GM18907 (cell line): ENCODE measurements around the gene C9orf50.
A peak's percentile ranks its signal among the peaks of the same experiment; 100 is the strongest.
"Not testable (repeated sequence)": the region's sequence is repeated elsewhere in the genome, so short reads cannot be mapped to it uniquely, and the experiment has no call there.

Experiments
- ATAC-seq: cut with Tn5 transposase; IDR thresholded peaks from one replicate; pipeline ENCODE4 v1.9.1; 2021; ENCODE audit warnings: mild to moderate bottlenecking, moderate library complexity; ENCODE audit not compliant: unreplicated experiment

The C9orf50 gene

DNA sequence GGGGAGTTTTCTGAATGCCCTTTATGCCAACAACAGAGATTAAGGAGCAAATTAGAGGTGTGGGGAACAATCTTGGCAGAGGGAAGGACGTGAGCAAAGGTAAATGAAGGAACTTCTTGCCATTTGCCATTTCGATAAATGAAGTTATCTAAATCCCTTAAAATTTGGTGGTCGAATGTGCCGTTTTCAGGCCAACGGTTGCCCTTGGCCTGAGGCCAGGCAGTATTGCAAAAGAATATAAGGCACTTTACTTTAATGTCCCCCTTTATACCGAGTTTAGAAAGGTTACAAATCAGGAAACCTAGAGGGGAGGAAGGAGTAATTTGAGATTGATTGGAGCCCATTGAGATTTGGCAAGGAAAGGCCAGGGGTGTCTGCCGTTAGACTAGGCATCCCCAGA is 26.3 kb downstream of the C9orf50 start:
- no peak for ATAC-seq

DNA sequence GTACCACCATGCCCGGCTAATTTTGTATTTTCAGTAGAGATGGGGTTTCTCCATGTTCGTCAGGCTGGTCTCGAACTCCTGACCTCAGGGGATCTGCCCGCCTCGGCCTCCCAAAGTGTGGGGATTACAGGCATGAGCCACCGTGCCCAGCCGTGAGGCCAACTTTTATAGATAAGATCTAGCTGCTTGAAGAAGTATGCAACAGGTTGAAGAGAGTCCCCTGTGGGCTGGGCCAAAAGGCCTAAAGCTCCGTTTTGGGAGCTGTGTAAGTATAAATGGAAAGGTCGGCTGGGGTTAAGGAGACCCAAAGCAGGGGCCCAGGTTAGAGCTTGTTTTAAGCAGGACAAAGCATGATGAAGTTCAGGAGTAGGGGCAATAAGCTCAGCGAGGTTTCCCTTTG is 28.1 kb downstream of the C9orf50 start:
- ATAC-seq, result not testable (repeated sequence)

DNA sequence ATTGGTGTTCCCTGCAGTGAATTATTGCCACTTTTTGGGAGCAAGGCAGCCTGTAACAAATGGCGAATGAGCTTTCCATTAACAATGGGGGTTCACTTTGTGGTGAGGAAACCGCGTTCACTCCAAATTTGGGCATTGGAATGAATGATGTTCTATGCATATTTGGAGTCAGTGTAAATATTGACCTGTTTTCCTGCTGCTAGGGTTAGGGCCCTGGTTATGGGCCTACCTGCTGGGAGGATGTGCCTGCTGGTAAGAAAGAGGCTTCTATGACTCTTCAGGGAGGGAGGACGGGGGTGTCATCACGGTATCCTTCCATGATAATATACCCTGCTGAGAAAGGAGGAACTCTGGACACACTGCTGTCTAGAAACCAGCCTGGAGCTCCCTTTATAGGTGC is 29.0 kb downstream of the C9orf50 start:
- ATAC-seq, result no peak

DNA sequence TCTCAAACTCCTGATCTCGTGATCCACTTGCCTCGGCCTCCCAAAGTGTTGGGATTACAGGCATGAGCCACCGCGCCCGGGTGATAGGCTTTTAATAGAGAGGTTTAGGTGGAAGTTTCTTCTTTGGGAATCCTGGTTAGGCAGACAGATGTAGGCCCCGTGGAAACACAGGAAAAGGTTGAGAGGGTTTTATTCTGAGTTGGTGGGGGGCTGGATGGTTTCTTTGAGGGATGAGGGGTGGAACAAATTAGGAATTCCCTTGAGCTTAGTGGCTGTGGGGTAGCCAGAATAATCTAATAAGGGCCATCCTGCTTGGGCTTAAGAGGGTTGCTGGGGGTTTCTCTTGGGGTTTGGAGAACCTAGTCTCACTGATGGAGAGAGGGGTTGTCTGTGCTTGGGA is 30.4 kb downstream of the C9orf50 start:
- no peak for ATAC-seq

DNA sequence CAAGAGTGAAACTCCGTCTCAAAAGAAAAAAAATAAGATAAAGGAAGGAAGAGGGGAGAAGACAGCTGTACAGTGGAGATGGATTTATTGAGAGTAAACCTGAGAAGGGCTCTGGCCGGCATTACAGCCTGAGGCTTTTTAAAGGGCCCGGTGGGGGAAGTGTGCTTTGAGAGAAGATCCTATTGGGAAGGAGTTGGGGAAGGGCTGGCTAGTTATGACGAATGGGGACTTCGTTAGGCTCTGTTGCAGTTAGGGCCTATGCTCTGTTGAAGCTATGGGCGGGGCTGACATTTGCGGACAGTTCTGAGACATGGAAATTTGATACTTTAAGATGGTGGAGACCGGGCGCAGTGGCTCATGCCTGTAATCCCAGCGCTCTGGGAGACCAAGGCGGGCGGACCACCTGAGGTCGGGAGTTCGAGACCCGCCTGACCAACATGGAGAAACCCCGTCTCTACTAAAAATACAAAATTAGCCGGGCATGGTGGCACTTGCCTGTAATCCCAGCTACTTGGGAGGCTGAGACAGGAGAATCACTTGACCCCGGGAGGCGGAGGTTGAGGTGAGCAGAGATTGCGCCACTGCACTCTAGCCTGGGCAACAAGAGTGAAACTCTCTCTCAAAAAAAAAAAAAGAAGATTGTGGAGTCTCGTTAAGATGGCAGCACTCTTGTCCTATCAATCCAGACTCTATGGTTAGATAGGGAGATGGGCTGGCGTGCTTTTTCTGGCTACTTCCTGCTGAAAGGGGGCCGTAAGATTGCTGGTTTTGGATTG is 33.2 kb downstream of the C9orf50 start:
- no peak for ATAC-seq

DNA sequence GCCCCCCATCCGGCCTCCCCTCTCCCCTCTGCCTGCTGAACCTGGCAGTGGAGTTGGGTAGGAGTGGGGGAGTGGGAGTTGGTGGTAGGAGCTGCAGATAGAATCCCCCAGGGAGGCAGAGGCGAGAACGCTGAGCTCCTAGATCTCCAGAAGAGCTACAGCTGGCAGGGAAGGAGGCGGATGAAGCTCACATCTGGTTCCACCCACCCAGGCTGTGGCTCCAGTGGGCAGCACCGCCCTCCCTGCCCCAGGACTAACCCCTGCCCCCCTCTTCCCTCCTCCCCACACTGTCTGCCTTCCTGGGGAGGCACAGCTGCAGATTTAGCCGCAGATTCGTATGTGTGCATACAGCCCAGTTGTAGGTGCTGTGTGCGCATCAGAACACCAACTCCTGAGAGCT is 34.2 kb downstream of the C9orf50 start:
- no peak for ATAC-seq

DNA sequence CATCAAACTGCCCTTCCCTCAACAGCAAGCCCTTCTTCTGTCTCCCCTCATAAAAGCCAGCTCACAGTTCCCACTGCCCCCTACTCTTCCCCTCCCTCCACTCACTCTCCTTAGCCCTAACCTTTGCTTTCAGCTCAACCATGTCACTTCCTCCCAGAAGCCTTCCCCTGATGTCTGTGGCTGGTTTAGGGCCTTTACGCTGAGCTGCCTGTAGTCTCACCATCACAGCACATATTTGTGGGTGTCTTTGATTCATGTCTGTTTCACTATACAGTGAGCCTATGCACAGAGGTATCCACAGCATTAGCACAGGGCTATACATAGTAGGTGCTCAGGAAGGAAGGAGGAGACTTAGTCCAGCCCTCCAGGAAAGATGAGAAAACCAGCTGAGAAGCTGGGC is 34.7 kb downstream of the C9orf50 start:
- no peak for ATAC-seq

DNA sequence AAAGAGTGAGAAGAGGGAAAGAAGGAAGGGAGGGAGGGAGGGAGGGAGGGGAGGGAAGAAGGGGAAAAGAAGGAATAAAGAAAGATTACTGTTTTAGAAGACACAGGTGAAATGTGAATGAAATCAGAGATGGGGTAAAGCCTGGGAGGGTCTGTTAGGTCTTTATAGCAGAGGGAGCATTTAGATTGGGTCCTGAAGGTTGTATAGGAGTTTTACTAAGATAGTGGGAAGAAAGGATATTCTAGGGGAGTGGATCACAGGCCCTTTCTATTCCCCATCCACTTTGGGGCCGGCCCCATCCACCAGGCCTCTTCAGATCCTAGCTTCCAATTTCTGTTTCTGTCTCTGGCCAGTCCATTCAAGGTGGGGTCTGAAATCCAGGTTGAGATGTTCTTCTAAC is 35.5 kb downstream of the C9orf50 start:
- no peak for ATAC-seq

DNA sequence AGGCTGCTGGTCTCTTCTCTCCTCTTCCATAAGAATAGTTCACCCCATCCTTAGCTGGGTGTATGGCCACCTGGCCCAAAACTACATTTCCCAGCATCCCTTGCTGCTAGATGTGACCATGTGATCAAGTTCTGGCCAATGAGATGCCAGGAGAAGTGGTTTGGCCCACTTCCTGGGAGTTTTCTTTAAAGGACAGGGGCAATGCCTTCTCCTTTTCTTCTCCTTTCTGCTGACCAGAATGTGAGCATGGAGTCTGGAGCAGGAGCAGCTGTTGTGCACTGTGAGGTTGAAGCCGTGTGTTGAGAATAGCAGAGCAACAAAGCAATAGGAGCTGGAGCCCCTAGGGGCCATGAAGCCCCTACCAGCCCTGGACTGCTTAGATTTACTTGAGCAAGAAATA is 36.8 kb downstream of the C9orf50 start:
- ATAC-seq, result peak; percentile 47

DNA sequence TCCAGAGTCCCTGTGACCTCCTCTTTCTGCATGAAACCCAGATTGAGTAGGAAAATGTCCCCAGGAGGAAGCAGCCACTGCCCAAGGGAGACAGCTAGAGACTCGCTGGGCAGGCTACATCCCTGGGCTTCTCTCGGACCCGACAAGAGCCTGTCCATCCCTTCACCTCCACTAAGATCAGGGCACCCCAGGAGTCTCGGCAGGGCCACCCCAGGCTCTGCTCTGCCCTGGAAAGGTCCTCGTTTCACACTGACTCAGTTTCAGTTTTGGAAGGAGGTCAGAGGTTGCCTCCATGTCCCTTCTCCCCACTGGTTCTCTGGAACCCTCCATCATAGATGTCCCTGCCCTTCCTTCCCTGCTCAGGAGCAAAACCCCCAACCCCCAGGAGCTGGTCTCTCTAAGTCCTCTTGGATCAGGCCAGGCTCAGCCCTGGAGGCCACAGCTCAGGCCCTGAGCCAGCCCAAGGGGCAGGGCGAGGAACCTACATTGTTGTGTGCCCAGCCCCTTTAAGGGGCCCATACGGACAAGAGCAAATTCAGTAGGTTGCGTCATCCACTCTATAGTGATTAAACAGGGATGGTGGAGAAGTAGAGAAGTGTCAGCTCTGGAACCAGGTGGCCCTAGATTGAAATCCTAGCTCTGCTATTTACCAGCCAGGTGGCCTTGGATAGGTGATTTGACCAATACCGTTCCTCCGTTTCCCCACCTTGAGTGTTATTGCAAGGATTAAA is 37.4 kb downstream of the C9orf50 start:
- no peak for ATAC-seq

DNA sequence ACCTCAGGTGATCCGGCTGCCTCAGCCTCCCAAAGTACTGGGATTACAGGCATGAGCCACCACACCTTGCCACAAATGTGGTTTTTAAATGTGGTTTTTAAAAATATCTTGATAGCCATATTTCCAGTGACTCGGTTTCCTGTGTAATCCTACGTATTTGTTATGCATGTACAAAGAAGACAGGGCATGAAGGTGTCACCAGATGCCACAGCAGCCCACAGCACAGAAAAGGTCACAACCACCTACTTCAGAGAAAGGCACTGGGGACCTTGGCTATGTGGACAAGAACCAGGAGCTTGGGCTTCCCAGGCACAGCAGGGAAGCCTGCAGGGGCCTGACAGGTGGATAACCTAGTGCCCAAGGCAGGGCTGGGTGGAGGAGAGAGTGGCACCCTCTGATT is 38.0 kb downstream of the C9orf50 start:
- no peak for ATAC-seq

DNA sequence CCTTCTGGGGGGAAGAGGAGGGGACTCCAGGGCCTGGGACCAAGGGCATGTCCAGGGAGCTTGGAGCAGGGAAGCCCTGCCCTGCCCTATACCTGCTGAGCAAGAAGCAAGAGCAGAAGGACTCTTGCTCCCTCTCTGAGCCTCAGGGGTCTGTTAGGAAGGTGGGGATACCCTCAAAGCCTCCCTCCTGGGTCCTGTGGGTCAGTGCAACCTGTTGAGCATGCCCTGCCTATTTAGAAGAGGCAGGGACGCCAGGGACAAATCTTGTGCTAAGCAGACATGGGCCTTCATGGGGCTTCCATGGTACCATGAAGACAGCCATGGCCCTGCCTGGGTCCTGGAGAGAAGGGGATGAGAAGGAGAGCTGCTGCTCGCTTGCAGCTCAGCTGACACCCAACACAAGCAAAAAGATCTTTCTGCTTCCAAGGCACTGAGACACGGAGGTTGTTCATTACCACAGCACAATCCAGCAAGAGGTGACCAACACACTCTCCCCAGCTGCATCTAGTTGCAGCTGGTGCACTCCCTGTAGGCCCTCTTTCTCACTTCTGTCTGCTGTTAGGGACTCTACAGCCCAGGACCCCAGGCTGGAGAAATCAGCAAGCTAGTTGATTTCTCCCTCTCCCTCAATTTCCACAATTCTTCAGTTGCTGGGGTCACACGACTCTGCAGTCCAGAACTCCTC is 39.3 kb downstream of the C9orf50 start:
- no peak for ATAC-seq

DNA sequence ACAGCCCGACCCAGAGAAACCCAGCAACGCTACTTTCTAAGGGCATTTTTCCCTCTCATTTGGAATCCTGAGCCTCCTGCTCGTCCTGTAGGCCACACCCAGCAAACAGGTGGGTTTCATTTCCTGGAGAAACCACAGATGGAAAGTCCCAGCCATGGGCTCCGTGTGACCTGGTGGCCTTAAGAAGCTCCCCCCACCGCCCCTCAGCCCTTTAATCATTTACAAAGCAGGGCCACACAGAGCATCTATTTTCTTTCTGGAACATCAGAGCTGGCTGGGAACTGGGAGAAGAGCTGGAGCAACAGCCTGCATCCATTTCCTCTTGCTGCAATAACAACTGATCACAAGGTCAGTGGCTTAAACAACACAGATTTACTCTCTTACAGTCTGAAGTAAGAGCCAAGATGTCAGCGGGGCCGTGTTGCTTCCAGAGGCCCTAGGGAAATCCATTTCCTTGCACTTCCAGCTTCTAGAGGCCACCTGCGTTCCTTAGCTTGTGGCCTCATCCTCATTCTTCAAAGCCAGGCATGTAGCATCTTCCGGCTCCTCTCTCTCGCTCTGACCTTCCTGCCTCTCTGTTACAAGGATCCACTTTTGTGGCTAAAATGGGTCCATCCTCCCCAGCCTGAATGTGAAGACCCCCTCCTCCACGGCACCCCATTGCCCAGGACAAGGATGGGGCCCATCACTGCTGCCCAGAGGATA is 40.5 kb downstream of the C9orf50 start:
- peak; percentile 52 for ATAC-seq

DNA sequence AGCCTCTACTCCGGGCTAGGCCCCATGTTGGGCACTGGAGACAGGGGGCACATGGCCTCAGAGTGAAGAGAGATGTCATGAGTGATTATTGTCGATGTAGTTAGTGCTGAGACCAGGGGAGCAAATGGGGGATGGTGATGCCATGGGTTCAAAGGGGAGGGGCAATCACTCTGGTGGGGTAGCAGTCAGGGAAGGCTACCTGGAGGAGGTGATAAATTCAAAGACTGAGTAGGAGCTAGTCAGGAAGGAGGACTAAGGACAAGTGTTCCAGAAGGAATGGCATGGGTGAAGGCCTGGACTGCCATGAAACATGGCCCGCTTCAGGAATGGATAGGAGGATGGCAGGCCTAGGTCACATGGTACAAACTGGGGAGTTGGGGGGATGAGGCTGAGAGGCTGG is 41.6 kb downstream of the C9orf50 start:
- ATAC-seq, result no peak

DNA sequence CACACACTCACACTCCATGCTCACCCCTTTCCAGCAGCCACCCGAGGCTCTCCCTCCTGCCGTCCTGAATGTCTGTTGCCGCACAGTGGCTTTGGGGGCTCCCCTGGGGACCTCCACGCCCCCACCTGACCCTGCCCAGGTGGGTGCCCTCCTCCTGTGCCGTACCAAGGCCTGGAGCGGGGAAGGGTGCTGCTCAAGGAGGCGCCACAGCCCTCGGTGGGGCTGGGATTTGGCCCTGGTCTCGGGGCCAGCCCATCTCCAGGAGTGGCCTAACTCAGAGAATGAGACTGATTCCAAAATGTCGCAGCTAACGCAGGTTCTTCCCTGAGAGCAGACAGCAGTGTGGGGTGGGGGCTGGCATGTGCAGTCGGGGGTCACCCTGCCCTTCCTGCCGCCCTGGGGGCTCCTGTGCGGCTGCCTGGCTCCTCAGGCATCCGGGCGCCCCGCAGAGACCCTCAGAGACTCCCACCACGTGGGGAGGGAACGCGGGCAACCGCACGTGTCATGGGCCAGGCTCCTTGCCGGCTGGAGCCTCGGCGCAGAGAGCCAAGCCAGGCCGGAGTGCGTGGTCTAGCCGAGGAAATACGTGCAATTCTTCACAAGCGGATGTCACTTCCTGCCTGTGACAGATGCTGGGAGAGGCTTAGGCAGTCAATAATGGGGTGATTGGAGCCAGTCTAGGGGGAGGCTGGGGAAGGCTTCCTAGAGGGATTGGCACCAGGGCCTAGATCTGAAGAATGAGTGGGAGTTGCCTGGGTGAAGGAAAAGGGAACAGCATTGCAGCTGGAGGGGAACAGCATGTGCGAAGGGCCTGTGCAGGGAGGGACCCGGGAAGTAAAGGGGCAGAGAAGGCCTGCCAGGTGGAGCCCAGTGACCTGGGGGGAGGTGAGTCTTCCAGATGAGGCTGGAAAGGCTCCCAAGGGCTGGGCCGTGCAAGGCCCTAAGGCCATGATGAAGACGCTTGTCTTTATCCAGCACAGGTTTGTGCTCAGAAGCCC is 44.1 kb downstream of the C9orf50 start:
- no peak for ATAC-seq

DNA sequence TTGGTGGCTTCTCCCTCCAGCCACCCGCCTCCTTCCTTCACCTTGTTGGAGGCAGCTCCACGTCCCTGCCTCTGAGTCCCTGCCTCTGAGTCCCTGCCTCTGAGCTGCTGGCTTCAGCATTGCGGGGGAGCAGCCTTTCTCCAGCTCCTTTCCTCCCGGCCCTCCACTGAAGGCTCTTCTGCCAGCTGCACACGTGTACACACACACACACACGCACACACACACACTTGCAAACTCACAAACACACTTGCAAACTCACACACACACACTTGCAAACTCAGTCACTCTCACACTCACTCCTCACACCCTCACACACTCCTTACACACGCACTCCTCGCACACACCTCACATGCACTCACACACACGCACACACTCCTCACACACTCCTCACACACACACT is 45.1 kb downstream of the C9orf50 start:
- no peak for ATAC-seq

DNA sequence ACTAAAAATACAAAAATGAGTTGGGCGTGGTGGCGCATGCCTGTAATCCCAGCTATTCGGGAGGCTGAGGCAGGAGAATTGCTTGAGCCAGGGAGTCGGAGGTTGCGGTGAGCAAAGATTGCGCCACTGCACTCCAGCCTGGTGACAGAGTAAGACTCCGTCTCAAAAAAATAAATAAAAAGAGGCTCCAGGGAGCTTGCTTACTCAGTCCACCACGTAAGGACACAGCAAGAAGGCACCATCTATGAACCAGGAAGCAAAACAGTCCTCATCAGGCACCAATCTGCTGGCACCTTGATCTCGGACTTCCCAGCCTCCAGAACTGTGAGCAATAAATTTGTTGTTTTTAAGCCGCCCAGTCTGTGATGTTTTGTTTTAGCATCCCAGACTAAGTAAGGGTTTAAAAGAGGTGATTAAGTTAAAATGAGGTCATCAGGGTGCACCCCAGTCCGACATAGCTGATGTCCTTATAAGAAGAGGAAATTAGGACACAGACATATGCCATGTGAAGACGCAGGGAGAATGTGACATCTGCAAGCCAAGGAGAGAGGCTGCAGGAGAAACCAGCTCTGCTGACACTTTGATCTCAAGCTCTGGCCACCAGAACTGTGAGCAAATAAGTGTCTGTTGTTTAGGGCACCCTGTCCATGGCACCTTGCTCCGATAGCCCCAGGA is 45.9 kb downstream of the C9orf50 start:
- no peak for ATAC-seq

DNA sequence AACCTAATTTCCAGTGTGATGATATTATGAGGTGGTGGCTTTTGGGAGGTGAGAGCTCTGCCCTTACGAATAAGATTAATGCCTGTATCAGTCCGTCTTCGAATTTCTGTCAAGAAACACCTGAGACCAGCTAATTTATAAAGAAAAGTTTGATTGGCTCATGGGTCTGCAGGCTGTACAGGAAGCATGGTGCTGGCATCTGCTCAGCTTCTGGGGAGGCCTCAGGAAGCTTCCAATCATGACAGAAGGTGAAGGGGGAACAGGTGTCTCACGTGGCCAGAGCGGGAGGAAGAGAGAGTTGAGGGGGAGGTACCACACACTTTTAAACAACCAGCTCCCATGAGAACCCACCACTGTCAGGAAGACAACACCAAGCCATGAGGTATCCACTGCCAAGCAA is 46.9 kb downstream of the C9orf50 start:
- no peak for ATAC-seq

DNA sequence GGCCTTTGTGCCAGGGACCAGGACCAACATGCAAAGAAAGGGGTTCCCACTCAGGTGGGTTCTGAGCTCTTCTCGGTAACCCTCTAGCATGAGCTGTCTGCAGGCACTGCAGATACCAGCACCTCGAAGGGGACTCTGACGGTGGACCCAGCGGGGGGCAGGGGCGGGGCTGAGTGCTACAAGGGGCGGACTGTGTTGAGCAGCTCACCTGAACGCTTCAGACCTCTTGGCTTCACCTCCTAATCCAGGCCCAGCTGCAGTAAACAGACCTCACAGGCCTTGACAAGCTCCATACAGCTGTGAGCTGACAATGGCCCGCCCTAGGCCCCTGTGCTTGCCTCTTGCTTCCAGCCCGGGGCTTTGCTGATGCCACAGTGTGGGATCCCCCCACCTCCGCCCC is 48.4 kb downstream of the C9orf50 start:
- ATAC-seq, result no peak

DNA sequence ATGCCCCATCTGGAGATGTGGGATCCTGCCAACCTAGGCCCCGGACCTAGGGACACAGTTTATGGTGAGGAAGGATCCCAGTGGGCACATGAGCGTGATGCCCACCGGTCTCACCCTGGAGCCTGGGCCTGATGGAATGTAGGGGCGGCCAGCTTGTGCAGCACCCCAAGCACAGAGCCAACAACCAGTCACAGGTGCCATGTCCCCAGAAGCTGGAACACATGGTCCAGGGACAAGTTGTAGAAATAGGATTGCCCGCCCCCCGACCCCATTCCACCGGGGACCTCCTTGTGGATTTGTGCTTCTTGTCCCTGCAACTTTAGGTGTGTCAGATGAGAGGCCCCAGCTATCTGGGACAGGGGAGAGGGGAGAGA is 48.9 kb downstream of the C9orf50 start:
- no peak for ATAC-seq
